GM12878 (cell line): ENCODE results near the gene EGFR. TPM values are rescaled to one million over a fixed set of nuclear protein-coding genes. Genes with fewer than 3 reads are reported as not detected.

ENCODE experiments used
- ATAC-seq: fragments of 200-7000 bp; cut with Tn5 transposase; 3 replicates; pipeline ENCODE4 v1.9.1; 2020; ENCODE audit warnings: mild to moderate bottlenecking, moderate library complexity
- BruUV-seq: library from RNA; stranded (reverse); fragments of 400-500 nt; replicated peaks from 2 replicates; lab custom pipeline; 2021; lab: Mats Ljungman, UMichigan
- CTCF ChIA-PET: fragments of 300-600 bp; sonication (Branson Sonifier 250); formaldehyde crosslinking; extraction: SDS; loops from one replicate; lab custom pipeline; 2021; ENCODE audit warnings: inconsistent platforms; lab: Yijun Ruan, JAX
- POLR2A ChIA-PET: fragments of 350-600 bp; formaldehyde crosslinking; extraction: SDS; loops from one replicate; lab custom pipeline; 2021; ENCODE audit warnings: inconsistent platforms; lab: Charles Lee
- RAD21 ChIA-PET: fragments of 300-600 bp; sonication (Branson Sonifier 250); formaldehyde crosslinking; loops from one replicate; lab custom pipeline; 2023; ENCODE audit warnings: antibody characterized with exemption; ENCODE audit not compliant: unreplicated experiment; lab: Charles Lee
- SMC1A ChIA-PET: fragments of 300-600 bp; sonication (Branson Sonifier 250); formaldehyde crosslinking; loops from one replicate; lab custom pipeline; 2023; ENCODE audit not compliant: unreplicated experiment, uncharacterized antibody; lab: Charles Lee
- DNase-seq: peaks from one replicate; pipeline ENCODE4 v3.0.0-alpha.2; 2011; ENCODE audit warnings: low read depth, low spot score
- FAIRE-seq: peaks from 3 replicates; lab custom pipeline; 2011; peaks lifted over from hg19 to GRCh38; lab: Jason Lieb, UNC
- H2AFZ ChIP-seq: 2 replicates; pipeline ENCODE4 v1.6.0; 2011; ENCODE audit warnings: low read depth, low read length, control low read depth; ENCODE audit not compliant: control insufficient read depth
- H3K27ac ChIP-seq: 2 replicates; pipeline ENCODE4 v1.5.1; 2011; ENCODE audit warnings: control low read depth; ENCODE audit not compliant: control insufficient read depth, insufficient read depth
- H3K27me3 ChIP-seq, 2 experiments: replicated peaks in 1 of 2; 2 replicates each; pipeline versions ENCODE4 v1.6.0 to v1.6.1; 2011; ENCODE audit warnings: low read length in 1 of 2; ENCODE audit not compliant: control insufficient read depth in 2 of 2, insufficient read depth in 2 of 2
- H3K36me3 ChIP-seq, 2 experiments: 2 replicates each; pipeline ENCODE4 v1.5.1; 2011; ENCODE audit warnings: low read length in 1 of 2; ENCODE audit not compliant: control insufficient read depth in 2 of 2, insufficient read depth in 2 of 2
- H3K4me1 ChIP-seq: 2 replicates; pipeline ENCODE4 v1.6.1; 2011; ENCODE audit warnings: mild to moderate bottlenecking, low read length, moderate library complexity, mixed read lengths; ENCODE audit not compliant: control insufficient read depth, insufficient read depth
- H3K4me2 ChIP-seq: 2 replicates; pipeline ENCODE4 v1.6.0; 2011; ENCODE audit warnings: control low read depth; ENCODE audit not compliant: control insufficient read depth, insufficient read depth
- H3K4me3 ChIP-seq: fragments of 200-600 bp; sonication (generic); 2 replicates; pipeline ENCODE4 v1.5.1; 2016
- H3K79me2 ChIP-seq: 2 replicates; pipeline ENCODE4 v1.6.0; 2011; ENCODE audit warnings: low read length; ENCODE audit not compliant: control insufficient read depth, insufficient read depth
- H3K9ac ChIP-seq: 2 replicates; pipeline ENCODE4 v1.8.0; 2011; ENCODE audit warnings: low read length, control low read depth, mixed read lengths; ENCODE audit not compliant: control insufficient read depth, insufficient read depth
- H3K9me3 ChIP-seq: replicated peaks from 3 replicates; pipeline ENCODE4 v1.5.1; 2011; ENCODE audit warnings: mild to moderate bottlenecking, low read length; ENCODE audit not compliant: control insufficient read depth, insufficient read depth
- H4K20me1 ChIP-seq: 2 replicates; pipeline ENCODE4 v1.6.0; 2011; ENCODE audit not compliant: control insufficient read depth, insufficient read depth
- ATF3 ChIP-seq: IDR thresholded peaks from 2 replicates; pipeline ENCODE4 v1.6.1; 2011; ENCODE audit warnings: low read depth, mild to moderate bottlenecking, low read length, moderate library complexity, borderline replicate concordance; ENCODE audit errors: extremely low read depth
- ATF7 ChIP-seq: fragments of 450-650 bp; IDR thresholded peaks from 2 replicates; pipeline ENCODE4 v1.6.1; 2016; ENCODE audit warnings: low read depth, mild to moderate bottlenecking
- BHLHE40 ChIP-seq, 2 experiments: fragments of 450-650 bp in 1 of 2; IDR thresholded peaks; 2 replicates each; pipeline ENCODE4 v1.6.1; 2011 to 2017; ENCODE audit warnings: low read depth in 2 of 2, borderline replicate concordance in 1 of 2, improper control_type of control experiment in 1 of 2, low read length in 1 of 2, mild to moderate bottlenecking in 1 of 2
- CHD1 ChIP-seq: IDR thresholded peaks from 2 replicates; pipeline ENCODE4 v1.6.1; 2012; ENCODE audit warnings: low read depth, low read length, improper control_type of control experiment
- DPF2 ChIP-seq: fragments of 450-650 bp; IDR thresholded peaks from 2 replicates; pipeline ENCODE4 v1.6.1; 2017; ENCODE audit warnings: mild to moderate bottlenecking
- FOXM1 ChIP-seq: IDR thresholded peaks from 2 replicates; pipeline ENCODE4 v1.6.1; 2012; ENCODE audit warnings: low read depth, mild to moderate bottlenecking, inconsistent platforms, low read length, moderate library complexity
- HDAC6 ChIP-seq: fragments of 200-600 bp; sonication (generic); IDR thresholded peaks from one replicate; pipeline ENCODE4 v1.8.0; 2017; ENCODE audit warnings: antibody characterized with exemption; ENCODE audit not compliant: unreplicated experiment
- HDGF ChIP-seq: fragments of 450-650 bp; IDR thresholded peaks from 2 replicates; pipeline ENCODE4 v1.6.1; 2016; ENCODE audit warnings: antibody characterized with exemption
- IKZF2 ChIP-seq, 2 experiments: fragments of 450-650 bp; IDR thresholded peaks; 2 replicates each; pipeline ENCODE4 v1.6.1; 2017; ENCODE audit warnings: mild to moderate bottlenecking in 2 of 2, moderate library complexity in 2 of 2
- NKRF ChIP-seq: fragments of 450-650 bp; conservative IDR thresholded peaks from 2 replicates; pipeline ENCODE4 v1.6.1; 2017; ENCODE audit warnings: mild to moderate bottlenecking, moderate library complexity
- PAX5 ChIP-seq: IDR thresholded peaks from 2 replicates; pipeline ENCODE4 v1.6.1; 2011; ENCODE audit warnings: low read depth, low read length, borderline replicate concordance
- RELB ChIP-seq: fragments of 450-650 bp; IDR thresholded peaks from 2 replicates; pipeline ENCODE4 v1.6.1; 2017; ENCODE audit warnings: low read depth, mild to moderate bottlenecking, moderate library complexity
- SRF ChIP-seq, 2 experiments: IDR thresholded peaks; 2 replicates each; pipeline ENCODE4 v1.6.1; 2011; ENCODE audit warnings: low read depth in 2 of 2, low read length in 2 of 2, mild to moderate bottlenecking in 1 of 2, moderate library complexity in 1 of 2
- STAT1 ChIP-seq: fragments of 450-650 bp; conservative IDR thresholded peaks from 2 replicates; pipeline ENCODE4 v1.6.1; 2014; ENCODE audit warnings: antibody characterized with exemption, mild to moderate bottlenecking
- TCF3 ChIP-seq: IDR thresholded peaks from 2 replicates; pipeline ENCODE4 v1.6.1; 2012; ENCODE audit warnings: low read depth, mild to moderate bottlenecking, low read length, borderline replicate concordance; ENCODE audit not compliant: insufficient read depth
- USF1 ChIP-seq: IDR thresholded peaks from 2 replicates; pipeline ENCODE4 v1.6.1; 2011; ENCODE audit warnings: borderline replicate concordance, low read depth, mild to moderate bottlenecking, moderate library complexity, mixed read lengths, low read length; ENCODE audit not compliant: insufficient read depth; ENCODE audit errors: extremely low read length
- ZNF217 ChIP-seq: fragments of 450-650 bp; IDR thresholded peaks from 2 replicates; pipeline ENCODE4 v1.6.1; 2017; ENCODE audit warnings: antibody characterized with exemption, mild to moderate bottlenecking
- ZSCAN29 ChIP-seq: fragments of 450-650 bp; IDR thresholded peaks from 2 replicates; pipeline ENCODE4 v1.6.1; 2017; ENCODE audit warnings: mild to moderate bottlenecking, moderate library complexity
- WGBS: methylation state at CpG from one replicate; pipeline ENCODE4 v1.1.6; 2016; ENCODE audit warnings: low lambda C conversion rate; ENCODE audit not compliant: insufficient replicate concordance, insufficient coverage; ENCODE audit errors: missing lambda C conversion rate; 5-methylcytosine and 5-hydroxymethylcytosine counted together
- in situ Hi-C: fragments of 300-500 bp; cut with MboI; formaldehyde crosslinking; loops from 9 replicates; pipeline ENCODE4 v1.14.3; 2018; ENCODE audit warnings: mixed read lengths
- intact Hi-C: fragments of 100-400 bp; cut with micrococcal nuclease; formaldehyde crosslinking; loops from one replicate; pipeline ENCODE4 v1.14.2; 2022; ENCODE audit not compliant: unreplicated experiment
- polyA plus RNA-seq, 11 experiments: library from polyadenylated mRNA; depleted of rRNA in 4 of 11; unstranded in 6 of 11; stranded (reverse) in 5 of 11; fragments of >200 nt; fragmentation: Nextera tagmentation in 4 of 11; fragmentation: Illumina TruSeq in 1 of 11; extraction: Ambion mirVana in 4 of 11; extraction: Trizol in 1 of 11; gene quantifications; 1 replicate in 1 of 11; 2 replicates in 10 of 11; pipeline versions ENCODE4 v1.2.1 to v1.2.3, GENCODE V29; 2011 to 2016; ENCODE audit warnings: inconsistent platforms in 2 of 11, missing spikeins in 2 of 11, low read depth in 1 of 11
- total RNA-seq, 4 experiments: library from RNA; depleted of rRNA in 3 of 4; stranded (reverse); fragments of >200 nt in 3 of 4; fragmentation: Illumina TruSeq in 1 of 4; extraction: Trizol in 1 of 4; gene quantifications; 2 replicates each; pipeline versions ENCODE4 v1.2.1 to v1.2.3, GENCODE V29; 2013 to 2021

Gene EGFR
- total and polyA plus RNA-seq, 10 of the 15 experiments (the other 5 are each of a cell fraction or from before 2014, with no cell fraction given) = 0.01 to 0.31 TPM; not detected in 8

GRCh38 chr7:55086413-55087201 lies 67.8 kb downstream of the EGFR start:
- ChIA-PET POLR2A (interaction anchor here (0.7 to 2.5 kb wide), 9 partner anchors 9 to 169 kb away, joined by 3 to 19 read pairs (median 5); no protein-coding TSS in a partner anchor), SMC1A (interaction anchor here (0.6 to 4.2 kb wide), 19 partner anchors 14 to 222 kb away, joined by 3 to 99 read pairs (median 4); no protein-coding TSS in a partner anchor), CTCF (interaction anchor here (0.8 to 1.9 kb wide), 8 partner anchors 12 to 221 kb away, joined by 3 to 10 read pairs (median 4); no protein-coding TSS in a partner anchor), RAD21 (interaction anchor here (1.0 to 6.8 kb wide), 15 partner anchors 13 to 447 kb away, joined by 3 to 84 read pairs (median 5); no protein-coding TSS in a partner anchor)
- Histone ChIP-seq H3K9me3 (no peaks in the 10 kb centered on the region; the same call in 2 of the 3 replicates), H3K79me2 (no peaks in the 10 kb centered on the region), H2AFZ (peak overlapping the region; percentile 50), H3K36me3 (no peaks in the 10 kb centered on the region), H3K9ac (no peak overlapping the region; the same call in 1 of the 2 replicates), H3K27ac (0 out of 2 replicates have a peak overlapping the region, but pooled peaks have one; percentile 40), H4K20me1 (no peaks in the 10 kb centered on the region), H3K4me1 (peaks cover 15% of the 10 kb centered on the region), H3K4me3 (no peak overlapping the region), H3K27me3 (no peaks in the 10 kb centered on the region), H3K4me2 (peak overlapping the region; percentile 70)
- no TSS peak for BruUV-seq
- DNase-seq (peak; percentile 82), ATAC-seq (peak; percentile 91), FAIRE-seq (no peak)
- in situ Hi-C loops = no loop called here
- intact Hi-C loops = loop anchor here (2.0 kb wide), 1 partner anchor 14 kb away; no protein-coding TSS in a partner anchor
- 5% methylated on average over 18 of the region's 18 CpGs for WGBS
- no peak for TF ChIP-seq USF1
- peak; percentile 62; the same call in 1 of the 2 replicates for TF ChIP-seq ATF7
- peak; percentile 95 for TF ChIP-seq DPF2
- peak; percentile 86 for TF ChIP-seq RELB
- no peak for TF ChIP-seq STAT1
- TF ChIP-seq SRF (IDR thresholded peaks at IDR 0.05; ENCODE audit: low read depth in 2 of 2, low read length in 2 of 2) = no peak
- TF ChIP-seq ATF3 = no peak
- TF ChIP-seq NKRF = no peak
- peak; percentile 79 for TF ChIP-seq ZNF217
- TF ChIP-seq FOXM1 = no peak
- TF ChIP-seq CHD1 = no peak
- no peak for TF ChIP-seq ZSCAN29
- TF ChIP-seq TCF3 = 0 out of 2 replicates have a peak, but pooled peaks have one; percentile 19
- peak; percentile 76 to 95 for TF ChIP-seq BHLHE40 (IDR thresholded peaks at IDR 0.05; ENCODE audit: borderline replicate concordance in 1 of 2, low read depth in 2 of 2, low read length in 1 of 2)
- TF ChIP-seq HDGF = no peak
- TF ChIP-seq PAX5 = peak; percentile 53; the same call in 1 of the 2 replicates
- peak; percentile 93 to 94 for TF ChIP-seq IKZF2 (IDR thresholded peaks at IDR 0.05)
- no peak for TF ChIP-seq HDAC6
